NCI-H2227 (cell line): Measurements from ENCODE around the gene IFNA14.
"Not testable (repeated sequence)": the region's sequence is repeated elsewhere in the genome, so short reads cannot be mapped to it uniquely, and the experiment has no call there.

ENCODE experiments used
- DNase-seq: peaks from one replicate; lab custom pipeline; 2025; ENCODE audit not compliant: unreplicated experiment; lab: John Stamatoyannopoulos, UW

The IFNA14 gene

DNA sequence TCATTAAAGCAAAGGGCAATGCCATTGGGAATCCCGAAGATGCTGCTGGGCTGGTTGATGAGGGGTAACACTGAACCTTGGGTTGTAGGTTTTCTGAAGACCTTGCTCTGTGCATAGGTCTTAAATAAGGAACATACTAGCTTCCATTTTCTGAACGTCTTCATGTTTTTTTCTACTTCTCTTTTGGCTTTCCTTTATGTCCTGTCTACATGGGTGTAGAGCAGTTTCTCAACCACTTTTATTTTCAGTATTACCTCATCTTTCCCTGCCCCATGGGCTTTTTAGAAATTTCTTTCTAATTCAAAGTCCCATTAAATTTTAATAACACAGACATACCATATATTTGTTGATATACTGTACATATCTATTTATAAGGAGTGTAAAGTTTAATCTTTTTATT is at the start of gene IFNA14:
Gene IFNA14 (minus strand): TSS at position 95 of the 400 bp plus-strand sequence. CDS start 70 bp downstream, at position 25.
- DNase-seq: no peak

DNA sequence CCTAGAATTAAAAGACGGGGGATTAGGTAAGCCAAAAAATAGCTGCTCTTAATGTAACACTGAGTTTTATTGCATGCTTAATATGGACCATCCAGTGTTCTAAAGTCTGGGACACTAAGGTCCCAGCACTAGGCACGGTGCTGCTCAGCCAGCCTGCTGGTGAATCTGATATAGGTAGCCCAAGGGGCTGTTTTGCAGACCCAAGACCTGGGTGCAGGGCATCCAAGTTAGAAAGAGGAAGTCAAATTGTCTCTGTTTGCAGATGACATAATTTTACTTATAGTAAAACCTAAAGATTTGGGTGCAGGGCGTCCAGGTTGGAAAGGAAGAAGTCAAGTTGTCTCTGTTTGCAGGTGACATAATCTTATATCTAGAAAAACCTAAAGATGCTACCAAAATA is 47.5 kb upstream of the IFNA14 start:
- no peak for DNase-seq

DNA sequence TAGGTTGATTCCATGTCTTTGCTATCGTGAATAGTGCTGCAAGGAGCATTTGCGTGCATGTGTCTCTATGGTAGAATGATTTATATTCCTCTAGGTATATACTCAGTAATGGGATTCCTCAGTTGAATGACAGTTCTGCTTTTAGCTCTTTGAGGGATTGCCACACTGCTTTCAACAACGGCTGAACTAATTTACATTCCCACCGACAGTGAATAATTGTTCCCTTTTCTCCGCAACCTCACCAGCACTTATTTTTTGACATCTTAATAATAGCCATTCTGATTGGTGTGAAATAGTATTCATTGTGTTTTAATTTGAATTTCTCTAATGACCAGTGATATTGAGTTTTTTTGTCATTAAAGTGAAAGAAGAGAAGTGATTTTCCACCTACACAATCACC is 46.9 kb upstream of the IFNA14 start:
- no peak for DNase-seq

- no peak for DNase-seq
Measured at GRCh38 chr9:21286099-21286498, 46.3 kb upstream of the IFNA14 start.

GRCh38 chr9:21281275-21281674 is 41.5 kb upstream of the IFNA14 start:
- DNase-seq: no peak

GRCh38 chr9:21268347-21268657 is 28.5 kb upstream of the IFNA14 start:
- no peak for DNase-seq

GRCh38 chr9:21267485-21268346 is 27.9 kb upstream of the IFNA14 start:
- DNase-seq: no peak

DNA sequence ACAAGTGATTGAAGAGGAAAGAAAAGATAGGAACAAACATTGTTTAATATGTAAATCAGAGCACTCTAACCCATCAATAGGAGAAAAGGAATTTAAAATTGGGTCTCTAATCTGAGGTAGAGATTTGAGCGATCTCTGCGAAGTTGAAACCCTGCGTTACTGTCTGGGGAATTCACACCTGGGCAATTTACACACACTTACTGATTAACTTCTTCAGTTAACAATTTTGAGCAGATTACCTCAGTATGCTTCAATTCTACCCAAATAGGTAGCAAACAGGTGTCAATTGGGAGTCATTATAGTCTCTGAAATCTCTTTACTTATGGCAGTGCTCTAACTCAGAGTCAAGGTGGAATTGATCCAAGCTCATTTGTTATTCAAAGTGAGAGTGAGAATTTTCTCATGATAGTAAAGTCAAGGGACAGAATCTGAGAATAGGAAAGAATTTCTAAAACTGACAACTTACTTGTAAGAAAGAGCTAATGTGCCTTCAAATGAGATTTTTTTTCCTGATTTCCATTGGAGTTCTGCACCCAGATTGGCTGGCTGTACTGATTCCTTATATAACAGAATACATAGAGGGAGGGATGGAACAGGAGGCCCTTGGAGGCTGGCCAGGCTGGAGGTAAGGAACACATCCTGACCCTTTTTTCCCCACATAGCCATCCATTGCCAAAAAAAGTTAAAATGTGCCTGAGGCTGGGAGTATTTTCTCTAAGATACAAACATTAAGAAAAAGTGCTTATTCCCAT is 27.1 kb upstream of the IFNA14 start:
- no peak for DNase-seq

- DNase-seq: no peak
Measured at GRCh38 chr9:21265421-21266189, 25.8 kb upstream of the IFNA14 start.

DNA sequence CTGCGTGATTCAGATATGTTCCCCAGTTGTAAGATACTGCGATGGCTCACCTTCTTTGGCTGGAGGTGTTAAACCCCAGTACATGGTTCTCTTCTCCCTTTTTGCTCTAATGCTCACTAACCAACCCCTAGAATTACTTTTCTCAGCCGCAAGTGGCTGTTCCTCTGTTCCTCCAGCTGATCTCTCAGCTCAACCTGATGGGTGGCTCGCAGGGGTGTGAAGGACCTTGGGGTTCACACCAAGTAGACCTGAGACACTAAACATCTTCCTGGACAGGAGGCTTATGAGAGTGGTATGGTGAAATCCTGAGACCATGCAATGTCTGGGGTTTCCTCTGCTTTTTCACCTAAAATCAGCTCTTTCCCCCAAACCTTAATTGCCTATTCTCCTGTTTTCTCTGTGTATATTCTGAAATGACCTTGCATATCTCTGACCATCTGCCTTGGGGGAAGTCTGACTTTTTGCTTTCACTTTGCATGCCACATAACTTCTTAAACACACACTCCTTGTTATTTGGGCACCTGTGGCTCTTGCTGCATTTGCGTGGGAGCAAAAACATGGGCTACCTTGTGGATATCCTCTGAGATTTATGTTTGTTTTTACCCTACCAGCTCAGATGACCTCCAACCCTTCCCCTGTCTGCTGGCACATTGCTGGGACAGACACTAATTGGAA is 15.9 kb upstream of the IFNA14 start:
- no peak for DNase-seq

DNA sequence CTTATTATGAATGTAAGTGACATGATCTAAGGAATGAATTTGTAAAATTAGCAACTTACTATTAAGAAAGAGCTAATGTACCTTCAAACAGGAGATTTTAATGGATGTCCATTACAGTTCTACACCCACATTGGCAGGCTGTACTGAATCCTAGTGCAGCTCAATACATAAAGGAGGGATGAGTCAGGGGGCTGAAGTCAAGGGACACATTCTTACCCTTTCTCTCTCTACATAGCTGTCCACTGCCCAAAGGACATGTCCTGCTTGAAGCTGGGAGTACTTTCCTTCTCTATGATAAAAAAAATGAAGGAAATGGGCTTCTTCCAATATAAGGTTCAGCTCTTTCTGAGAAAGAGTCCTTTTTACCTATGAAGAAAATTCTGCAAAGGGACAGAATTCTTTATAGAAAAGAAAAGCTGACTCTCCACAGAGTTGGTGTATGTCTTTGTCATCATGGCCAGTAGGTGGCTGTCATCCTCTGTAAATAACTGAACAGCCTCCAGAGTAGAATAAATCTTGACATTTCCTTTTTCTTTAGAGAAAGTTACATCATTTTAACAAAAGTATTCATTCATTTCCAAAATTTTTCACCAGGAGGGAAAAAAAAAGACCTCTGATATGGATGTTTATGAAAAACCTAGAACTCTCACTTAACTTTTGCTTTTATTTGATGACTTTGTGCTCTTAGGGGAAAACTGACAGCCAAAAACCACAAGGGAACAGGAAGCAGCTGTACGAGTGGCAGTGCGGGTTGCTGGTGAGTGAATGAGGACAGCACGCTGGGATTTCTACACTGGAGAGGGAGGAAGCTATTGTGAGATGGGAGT is 13.1 kb upstream of the IFNA14 start:
- DNase-seq: peak; percentile 6

- no peak for DNase-seq
Measured at GRCh38 chr9:21251638-21252037, 11.8 kb upstream of the IFNA14 start.

- no peak for DNase-seq
Measured at GRCh38 chr9:21251190-21251589, 11.4 kb upstream of the IFNA14 start.

GRCh38 chr9:21244836-21245235 is 5.0 kb upstream of the IFNA14 start:
- DNase-seq: no peak

DNA sequence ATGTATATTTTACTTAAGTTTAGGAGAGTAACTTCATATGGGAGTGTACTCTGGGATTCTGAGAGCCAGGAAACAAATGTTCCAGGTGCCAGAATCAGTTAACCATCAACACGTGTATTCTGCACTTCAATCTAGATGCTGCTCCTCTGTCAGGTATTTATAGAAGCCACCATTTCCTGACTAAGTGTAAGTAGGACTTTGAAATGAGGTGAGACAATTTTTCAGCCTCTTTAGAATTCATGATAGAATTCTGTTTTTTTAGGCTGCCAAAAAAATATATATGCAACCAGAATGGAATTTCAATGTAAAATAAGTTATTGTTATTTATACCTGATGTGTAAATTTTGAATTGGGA is 3.5 kb downstream of the IFNA14 start:
- not testable (repeated sequence) for DNase-seq

- DNase-seq: peak; percentile 3
Measured at GRCh38 chr9:21235468-21236359, 4.1 kb downstream of the IFNA14 start.

GRCh38 chr9:21234153-21234687 is 5.6 kb downstream of the IFNA14 start:
- no peak for DNase-seq

GRCh38 chr9:21233258-21233657 is 6.5 kb downstream of the IFNA14 start:
- no peak for DNase-seq

- no peak for DNase-seq
Measured at GRCh38 chr9:21228122-21228521, 11.7 kb downstream of the IFNA14 start, which contains the start of gene IFNA17. Gene IFNA17 (minus strand): TSS chr9:21228222. CDS start chr9:21228173, 49 bp downstream.
